Loucy (cell line): ENCODE data around the gene ECEL1.

Experiments
- H2AFZ ChIP-seq: fragments of 200-600 bp; sonication (generic); 2 replicates; pipeline ENCODE4 v1.6.0; 2016; ENCODE audit warnings: antibody characterized with exemption, mild to moderate bottlenecking, low read length, moderate library complexity
- H3F3A ChIP-seq: fragments of 200-600 bp; 2 replicates; pipeline ENCODE4 v1.6.0; 2016; ENCODE audit warnings: antibody characterized with exemption, low read depth, mild to moderate bottlenecking
- H3K27me3 ChIP-seq: fragments of 200-600 bp; sonication (generic); 2 replicates; pipeline ENCODE4 v1.6.1; 2014; ENCODE audit warnings: low read length, mild to moderate bottlenecking; ENCODE audit not compliant: insufficient read depth, poor library complexity, severe bottlenecking
- H3K36me3 ChIP-seq: fragments of 200-600 bp; sonication (generic); 2 replicates; pipeline ENCODE4 v1.6.1; 2016; ENCODE audit warnings: low read length; ENCODE audit not compliant: insufficient read depth
- H3K4me1 ChIP-seq: fragments of 200-600 bp; sonication (generic); 2 replicates; pipeline ENCODE4 v1.5.1; 2014; ENCODE audit warnings: low read length, mild to moderate bottlenecking; ENCODE audit not compliant: insufficient read depth, poor library complexity, severe bottlenecking
- H3K4me2 ChIP-seq: fragments of 200-600 bp; sonication (generic); 2 replicates; pipeline ENCODE4 v1.6.0; 2014; ENCODE audit warnings: antibody characterized with exemption, low read length, low read depth, mild to moderate bottlenecking; ENCODE audit not compliant: poor library complexity, severe bottlenecking
- H3K4me3 ChIP-seq: fragments of 200-600 bp; sonication (generic); 2 replicates; pipeline ENCODE4 v1.5.1; 2014; ENCODE audit warnings: low read length, mild to moderate bottlenecking, mixed read lengths; ENCODE audit not compliant: poor library complexity, severe bottlenecking
- H3K79me2 ChIP-seq: fragments of 200-600 bp; sonication (generic); 2 replicates; pipeline ENCODE4 v1.6.1; 2014; ENCODE audit warnings: low read length; ENCODE audit not compliant: insufficient read depth
- H3K9ac ChIP-seq: fragments of 200-600 bp; sonication (generic); 2 replicates; pipeline ENCODE4 v1.6.0; 2014; ENCODE audit warnings: mild to moderate bottlenecking, low read depth, low read length, moderate library complexity; ENCODE audit not compliant: poor library complexity, severe bottlenecking
- H3K9me2 ChIP-seq: fragments of 200-600 bp; sonication (generic); replicated peaks from 2 replicates; pipeline ENCODE4 v1.6.1; 2016; ENCODE audit warnings: low read depth, low read length, mixed read lengths
- H3K9me3 ChIP-seq: fragments of 200-600 bp; sonication (generic); 2 replicates; pipeline ENCODE4 v1.6.1; 2014; ENCODE audit warnings: mild to moderate bottlenecking, antibody characterized with exemption, low read length, low read depth; ENCODE audit not compliant: insufficient read depth
- H4K20me1 ChIP-seq: fragments of 200-600 bp; sonication (generic); 2 replicates; pipeline ENCODE4 v1.6.0; 2014; ENCODE audit warnings: antibody characterized with exemption, low read length, mild to moderate bottlenecking; ENCODE audit not compliant: insufficient read depth, poor library complexity, severe bottlenecking
- CTCF ChIP-seq: fragments of 200-600 bp; sonication (generic); conservative IDR thresholded peaks from 2 replicates; pipeline ENCODE4 v1.5.1; 2014; ENCODE audit warnings: mild to moderate bottlenecking, antibody characterized with exemption, low read length
- EZH2phosphoT487 ChIP-seq: fragments of 200-600 bp; IDR thresholded peaks from 2 replicates; pipeline ENCODE4 v1.6.1; 2018; ENCODE audit warnings: antibody characterized with exemption, mild to moderate bottlenecking, moderate library complexity, borderline replicate concordance

ECEL1 gene

DNA sequence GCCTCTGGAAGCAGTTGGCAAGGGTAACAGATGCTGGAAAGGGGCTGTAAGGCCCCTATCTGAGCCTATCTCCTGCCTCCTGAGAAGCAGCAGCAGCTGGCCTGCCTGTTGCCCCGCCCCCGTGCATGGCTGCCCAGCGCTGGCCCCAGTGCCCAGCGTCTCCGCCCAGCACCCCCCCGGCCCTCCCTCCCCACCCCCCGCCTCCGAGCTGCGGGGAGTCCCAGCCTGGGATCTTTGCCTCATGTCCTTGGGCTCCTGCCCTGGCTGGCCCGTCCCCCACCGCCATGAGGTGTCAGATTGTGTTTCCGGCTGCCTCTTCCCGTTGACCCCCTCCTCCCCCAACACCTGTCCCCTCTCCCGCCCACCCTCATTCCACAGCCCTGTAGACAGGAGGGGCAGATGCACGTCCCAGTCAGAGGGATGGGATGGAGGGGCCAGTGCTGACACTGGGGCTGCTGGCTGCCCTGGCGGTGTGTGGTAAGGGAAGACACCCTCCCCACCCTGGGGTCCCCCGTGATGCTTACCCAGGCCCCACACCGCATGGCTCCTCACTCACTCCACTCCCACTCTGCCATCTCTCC is 38.2 kb upstream of the ECEL1 start, which contains the start of gene CHRND:
Gene CHRND (plus strand): TSS at position 370 of the 581 bp plus-strand sequence. CDS start 56 bp downstream, at position 426.
- H3K9me3 ChIP-seq: no peaks in the 10 kb centered on the region
- H3F3A ChIP-seq: no peaks in the 10 kb centered on the region
- no peak within 1 kb of the TSS for H2AFZ ChIP-seq
- H3K36me3 ChIP-seq: no peaks in the 10 kb centered on the region
- no peak within 1 kb of the TSS for H3K4me2 ChIP-seq
- no peak for TF ChIP-seq EZH2phosphoT487
- no peak for TF ChIP-seq CTCF
- H3K4me1 ChIP-seq: peaks cover 7% of the 10 kb centered on the region
- no peak within 1 kb of the TSS for H3K4me3 ChIP-seq
- no peak within 1 kb of the TSS for H3K9ac ChIP-seq
- no peaks in the 10 kb centered on the region for H4K20me1 ChIP-seq
- no peaks in the 10 kb centered on the region for H3K27me3 ChIP-seq
- H3K79me2 ChIP-seq: no peaks in the 10 kb centered on the region
- H3K9me2 ChIP-seq: no peaks in the 10 kb centered on the region

DNA sequence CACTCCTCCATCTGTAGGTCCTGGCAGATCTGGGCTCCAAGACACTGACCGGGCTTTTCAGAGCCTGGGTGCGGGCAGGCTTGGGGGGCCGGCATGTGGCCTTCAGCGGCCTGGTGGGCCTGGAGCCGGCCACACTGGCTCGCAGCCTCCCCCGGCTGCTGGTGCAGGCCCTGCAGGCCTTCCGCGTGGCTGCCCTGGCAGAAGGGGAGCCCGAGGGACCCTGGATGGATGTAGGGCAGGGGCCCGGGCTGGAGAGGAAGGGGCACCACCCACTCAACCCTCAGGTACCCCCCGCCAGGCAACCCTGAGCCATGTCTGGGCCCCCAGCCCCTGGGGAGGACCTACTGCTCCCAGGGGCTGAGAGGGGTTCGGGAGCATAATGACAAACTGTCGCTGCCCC is 37.6 kb upstream of the ECEL1 start:
- Histone ChIP-seq H4K20me1 (no peaks in the 10 kb centered on the region), H3K9me3 (no peaks in the 10 kb centered on the region), H3K4me1 (peaks cover 7% of the 10 kb centered on the region), H3K36me3 (no peaks in the 10 kb centered on the region), H3K4me3 (no peak overlapping the region), H3K9ac (no peak overlapping the region), H2AFZ (no peak overlapping the region), H3K79me2 (no peaks in the 10 kb centered on the region), H3K9me2 (no peaks in the 10 kb centered on the region), H3F3A (no peaks in the 10 kb centered on the region), H3K27me3 (no peaks in the 10 kb centered on the region), H3K4me2 (no peak overlapping the region)
- no peak for TF ChIP-seq CTCF

DNA sequence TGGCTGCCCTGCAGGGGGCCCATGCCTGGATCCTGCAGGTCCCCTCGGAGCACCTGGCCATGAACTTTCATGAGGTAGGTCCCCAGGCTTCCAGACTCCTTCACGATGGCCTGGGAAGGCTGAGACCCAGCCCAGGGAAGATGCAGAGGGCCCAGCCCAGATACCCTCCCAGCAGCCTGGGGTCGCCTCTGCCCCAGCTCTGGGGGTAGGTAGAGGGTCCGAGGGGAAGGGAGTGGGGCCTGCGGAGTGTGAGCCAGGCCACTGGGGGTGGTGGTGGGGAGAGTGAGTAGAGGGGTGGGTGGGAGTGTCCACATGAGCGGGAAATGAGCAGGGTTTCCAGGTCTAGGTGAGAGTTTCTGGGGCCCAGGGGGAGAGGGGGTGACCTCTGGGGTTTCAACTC is 37.1 kb upstream of the ECEL1 start:
- Histone ChIP-seq H3K9me2 (no peaks in the 10 kb centered on the region), H3K4me1 (peaks cover 7% of the 10 kb centered on the region), H3K36me3 (no peaks in the 10 kb centered on the region), H3K4me2 (no peak overlapping the region), H3F3A (no peaks in the 10 kb centered on the region), H3K9ac (no peak overlapping the region), H2AFZ (no peak overlapping the region), H3K27me3 (no peaks in the 10 kb centered on the region), H4K20me1 (no peaks in the 10 kb centered on the region), H3K9me3 (no peaks in the 10 kb centered on the region), H3K4me3 (no peak overlapping the region), H3K79me2 (no peaks in the 10 kb centered on the region)
- no peak for TF ChIP-seq EZH2phosphoT487
- TF ChIP-seq CTCF: no peak
